SK-N-SH (cell line): Measurements from ENCODE around the gene FBP1. TPM values are rescaled to one million over a fixed set of nuclear protein-coding genes. Genes with fewer than 3 reads are reported as not detected.

Experiments used
- CTCF ChIA-PET: fragments of 300-600, 350-600 bp; formaldehyde crosslinking; extraction: SDS; loops from one replicate; lab custom pipeline; 2021; lab: Yijun Ruan, JAX
- POLR2A ChIA-PET: fragments of 350-600 bp; sonication (Branson Sonifier 250); formaldehyde crosslinking; extraction: SDS; loops from one replicate; lab custom pipeline; 2020; ENCODE audit warnings: antibody characterized with exemption, inconsistent platforms; lab: Yijun Ruan, JAX
- DNase-seq: peaks from one replicate; pipeline ENCODE4 v3.0.0; 2012
- H2AFZ ChIP-seq: fragments of 200-600 bp; sonication (generic); 2 replicates; pipeline ENCODE4 v1.8.1; 2016; ENCODE audit warnings: antibody characterized with exemption, mild to moderate bottlenecking, low read depth
- H3F3A ChIP-seq: fragments of 200-600 bp; sonication (generic); replicated peaks from 2 replicates; pipeline ENCODE3; 2016; ENCODE audit warnings: antibody characterized with exemption, mild to moderate bottlenecking; ENCODE audit not compliant: insufficient read depth
- H3K27ac ChIP-seq, 2 experiments: fragments of 200-500 bp in 1 of 2; fragments of 200-600 bp in 1 of 2; sonication (Bioruptor generic) in 1 of 2; sonication (generic), shearing (Covaris generic) in 1 of 2; 2 replicates each; pipeline versions ENCODE4 v1.5.1 to v1.6.1; 2014 to 2016; ENCODE audit warnings: low read depth in 2 of 2, inconsistent platforms in 1 of 2, low read length in 1 of 2, mild to moderate bottlenecking in 1 of 2, mixed read lengths in 1 of 2
- H3K27me3 ChIP-seq: fragments of 200-600 bp; sonication (generic), shearing (Covaris generic); 2 replicates; pipeline ENCODE4 v1.6.1; 2016; ENCODE audit warnings: mixed run types; ENCODE audit not compliant: insufficient read depth
- H3K36me3 ChIP-seq, 2 experiments: fragments of 200-500 bp in 1 of 2; fragments of 200-600 bp in 1 of 2; sonication (Bioruptor generic) in 1 of 2; sonication (generic) in 1 of 2; replicated peaks in 1 of 2; 2 replicates each; pipeline versions ENCODE3 to v1.5.1; 2014 to 2016; ENCODE audit warnings: low read length in 1 of 2, mild to moderate bottlenecking in 1 of 2; ENCODE audit not compliant: insufficient read depth in 2 of 2, control insufficient read depth in 1 of 2
- H3K4me1 ChIP-seq, 2 experiments: fragments of 200-500 bp in 1 of 2; fragments of 200-600 bp in 1 of 2; sonication (Bioruptor generic) in 1 of 2; sonication (generic), shearing (Covaris generic) in 1 of 2; 2 replicates each; pipeline versions ENCODE4 v1.5.1 to v1.6.1; 2014 to 2016; ENCODE audit warnings: low read depth in 1 of 2, low read length in 1 of 2, mixed run types in 1 of 2; ENCODE audit not compliant: insufficient read depth in 2 of 2, control insufficient read depth in 1 of 2
- H3K4me2 ChIP-seq: fragments of 200-600 bp; sonication (generic), shearing (Covaris generic); 2 replicates; pipeline ENCODE4 v1.6.1; 2017; ENCODE audit warnings: mixed run types
- H3K4me3 ChIP-seq, 2 experiments: fragments of 200-500 bp in 1 of 2; fragments of 200-600 bp in 1 of 2; sonication (Bioruptor generic) in 1 of 2; sonication (generic), shearing (Covaris generic) in 1 of 2; 2 replicates each; pipeline versions ENCODE4 v1.5.1 to v1.8.1; 2014 to 2016; ENCODE audit warnings: low read depth in 2 of 2, inconsistent platforms in 1 of 2, low read length in 1 of 2, mild to moderate bottlenecking in 1 of 2, mixed read lengths in 1 of 2, moderate library complexity in 1 of 2
- H3K79me2 ChIP-seq: fragments of 200-600 bp; sonication (generic); 2 replicates; pipeline ENCODE4 v1.8.1; 2017; ENCODE audit warnings: mild to moderate bottlenecking; ENCODE audit not compliant: insufficient read depth
- H3K9ac ChIP-seq: fragments of 200-600 bp; sonication (generic); 2 replicates; pipeline ENCODE4 v1.6.1; 2017; ENCODE audit warnings: mixed run types
- H3K9me2 ChIP-seq: fragments of 200-600 bp; sonication (generic); 2 replicates; pipeline ENCODE4 v1.6.1; 2017; ENCODE audit warnings: mixed run types
- H3K9me3 ChIP-seq: fragments of 200-600 bp; sonication (generic); 2 replicates; pipeline ENCODE4 v1.6.1; 2017; ENCODE audit warnings: mixed run types, mild to moderate bottlenecking, moderate library complexity
- H4K20me1 ChIP-seq: fragments of 200-600 bp; sonication (generic); 2 replicates; pipeline ENCODE4 v1.6.1; 2017; ENCODE audit warnings: mild to moderate bottlenecking, mixed run types; ENCODE audit not compliant: insufficient read depth
- CHD2 ChIP-seq: fragments of 150-350 bp; IDR thresholded peaks from 2 replicates; pipeline ENCODE4 v1.6.1; 2018; ENCODE audit warnings: low read length; ENCODE audit not compliant: partially characterized antibody
- CTCF ChIP-seq: fragments of 200-600 bp; sonication (generic); IDR thresholded peaks from 2 replicates; pipeline ENCODE4 v1.6.1; 2017; ENCODE audit warnings: antibody characterized with exemption, mild to moderate bottlenecking, moderate library complexity
- ELF1 ChIP-seq: IDR thresholded peaks from 2 replicates; pipeline ENCODE4 v1.4.0; 2012
- EP300 ChIP-seq, 2 experiments: IDR thresholded peaks; 2 replicates each; pipeline versions ENCODE4 v1.4.0 to v1.6.1; 2012; ENCODE audit warnings: borderline replicate concordance in 1 of 2, low read depth in 1 of 2, low read length in 1 of 2
- FOSL2 ChIP-seq: IDR thresholded peaks from 2 replicates; pipeline ENCODE4 v1.4.0; 2012; ENCODE audit warnings: low read depth, mild to moderate bottlenecking, moderate library complexity, borderline replicate concordance
- FOXJ3 ChIP-seq: sonication (generic); formaldehyde crosslinking; IDR thresholded peaks from 2 replicates; pipeline ENCODE4 v1.5.1; 2020; ENCODE audit warnings: mild to moderate bottlenecking, missing genetic modification reagents
- FOXM1 ChIP-seq: IDR thresholded peaks from 2 replicates; pipeline ENCODE4 v1.4.0; 2012; ENCODE audit warnings: low read depth, mild to moderate bottlenecking
- GABPA ChIP-seq: IDR thresholded peaks from 2 replicates; pipeline ENCODE4 v1.4.0; 2012; ENCODE audit warnings: low read depth, mild to moderate bottlenecking
- GATA2 ChIP-seq: sonication (generic); formaldehyde crosslinking; IDR thresholded peaks from 2 replicates; pipeline ENCODE4 v1.5.0; 2020; ENCODE audit warnings: mild to moderate bottlenecking, missing genetic modification reagents
- IRF3 ChIP-seq: fragments of 150-350 bp; IDR thresholded peaks from 2 replicates; pipeline ENCODE4 v1.6.1; 2016; ENCODE audit warnings: mild to moderate bottlenecking, low read depth, low read length
- JUND ChIP-seq: IDR thresholded peaks from 2 replicates; pipeline ENCODE4 v1.4.0; 2012
- MAX ChIP-seq: IDR thresholded peaks from 2 replicates; pipeline ENCODE4 v1.4.0; 2012; ENCODE audit warnings: low read depth
- MEF2A ChIP-seq: IDR thresholded peaks from 2 replicates; pipeline ENCODE4 v1.4.0; 2012; ENCODE audit warnings: low read depth, borderline replicate concordance
- MXI1 ChIP-seq: IDR thresholded peaks from 2 replicates; pipeline ENCODE4 v1.6.1; 2012; ENCODE audit warnings: mild to moderate bottlenecking, low read depth, low read length, improper control_type of control experiment
- NFIC ChIP-seq: IDR thresholded peaks from 2 replicates; pipeline ENCODE4 v1.4.0; 2012; ENCODE audit warnings: borderline replicate concordance
- NRF1 ChIP-seq: IDR thresholded peaks from 2 replicates; pipeline ENCODE4 v1.6.1; 2012; ENCODE audit warnings: low read depth, mild to moderate bottlenecking, low read length
- POLR2AphosphoS5 ChIP-seq: IDR thresholded peaks from 2 replicates; pipeline ENCODE4 v1.6.1; 2012; ENCODE audit warnings: low read depth, low read length
- RCOR1 ChIP-seq: fragments of 150-350 bp; IDR thresholded peaks from 2 replicates; pipeline ENCODE4 v1.6.1; 2017; ENCODE audit warnings: antibody characterized with exemption, low read length
- SIN3A ChIP-seq: IDR thresholded peaks from 2 replicates; pipeline ENCODE4 v1.6.1; 2012; ENCODE audit warnings: low read depth, mild to moderate bottlenecking, low read length, moderate library complexity, borderline replicate concordance
- SMC3 ChIP-seq: IDR thresholded peaks from 2 replicates; pipeline ENCODE4 v1.6.1; 2012; ENCODE audit warnings: low read depth, low read length, improper control_type of control experiment
- TEAD4 ChIP-seq: IDR thresholded peaks from 2 replicates; pipeline ENCODE4 v1.4.0; 2012; ENCODE audit warnings: mild to moderate bottlenecking, borderline replicate concordance; ENCODE audit not compliant: insufficient read depth
- YY1 ChIP-seq: IDR thresholded peaks from 2 replicates; pipeline ENCODE4 v1.4.0; 2012; ENCODE audit warnings: low read depth, mild to moderate bottlenecking
- ZBTB33 ChIP-seq: IDR thresholded peaks from 2 replicates; pipeline ENCODE4 v1.4.0; 2012; ENCODE audit warnings: low read depth, borderline replicate concordance
- WGBS: methylation state at CpG from one replicate; pipeline ENCODE4 v1.1.6; 2017; ENCODE audit warnings: low lambda C conversion rate; 5-methylcytosine and 5-hydroxymethylcytosine counted together
- polyA plus RNA-seq, 3 experiments: library from polyadenylated mRNA; depleted of rRNA; stranded (reverse); fragments of >200 nt; gene quantifications; 2 replicates each; pipeline ENCODE4 v1.2.3, GENCODE V29; 2012

FBP1 gene
- polyA plus RNA-seq, 1 of the 3 experiments (the other 2 are of a cell fraction): not detected

GRCh38 chr9:94644543-94644942 is 5.2 kb upstream of the FBP1 start:
- H3K4me1 ChIP-seq: peaks cover 0 to 4% of the 10 kb centered on the region in 2 experiments; a peak in 1 of 4 replicates
- H3F3A ChIP-seq: no peaks in the 10 kb centered on the region
- 87% methylated on average over 5 of the region's 5 CpGs for WGBS
- H3K4me2 ChIP-seq: no peak overlapping the region
- no peaks in the 10 kb centered on the region for H3K36me3 ChIP-seq
- no peaks in the 10 kb centered on the region for H3K27me3 ChIP-seq
- H4K20me1 ChIP-seq: no peaks in the 10 kb centered on the region
- no peaks in the 10 kb centered on the region for H3K9me2 ChIP-seq
- H3K9me3 ChIP-seq: no peaks in the 10 kb centered on the region
- H3K4me3 ChIP-seq: no peak overlapping the region
- no peak overlapping the region for H3K9ac ChIP-seq
- H2AFZ ChIP-seq: no peak overlapping the region
- no peaks in the 10 kb centered on the region for H3K79me2 ChIP-seq
- DNase-seq: no peak
- ChIA-PET CTCF (no interaction called here), POLR2A (no interaction called here)
- no peak for TF ChIP-seq RCOR1
- TF ChIP-seq MXI1: no peak
- no peak for TF ChIP-seq MAX
- no peak for TF ChIP-seq POLR2AphosphoS5
- no peak for TF ChIP-seq NFIC
- TF ChIP-seq TEAD4: no peak
- TF ChIP-seq GABPA: no peak
- TF ChIP-seq ELF1: no peak
- no peak for TF ChIP-seq CHD2
- TF ChIP-seq YY1: no peak
- no peak for TF ChIP-seq SMC3
- no peak for TF ChIP-seq FOSL2
- TF ChIP-seq FOXJ3 (CRISPR knock-in tag): no peak
- TF ChIP-seq CTCF: no peak
- TF ChIP-seq JUND: no peak
- TF ChIP-seq SIN3A: no peak
- TF ChIP-seq NRF1: no peak
- TF ChIP-seq IRF3: no peak
- no peak for TF ChIP-seq FOXM1
- H3K27ac ChIP-seq: no peak overlapping the region

GRCh38 chr9:94643741-94644140 is 4.4 kb upstream of the FBP1 start:
- no peaks in the 10 kb centered on the region for H3K79me2 ChIP-seq
- CTCF ChIA-PET: interaction anchor here (1.7 kb wide), 1 partner anchor 25 kb away, joined by 4 read pairs; no protein-coding TSS in a partner anchor
- 69% methylated on average over 4 of the region's 4 CpGs for WGBS
- POLR2A ChIA-PET: no interaction called here
- H3K9me3 ChIP-seq: no peaks in the 10 kb centered on the region
- no peaks in the 10 kb centered on the region for H3K36me3 ChIP-seq
- H3K9ac ChIP-seq: no peak overlapping the region
- no peak overlapping the region for H2AFZ ChIP-seq
- H3K4me1 ChIP-seq: no peaks in the 10 kb centered on the region; a peak in 1 of 4 replicates
- H3K4me2 ChIP-seq: no peak overlapping the region
- H4K20me1 ChIP-seq: no peaks in the 10 kb centered on the region
- H3K9me2 ChIP-seq: no peaks in the 10 kb centered on the region
- no peak overlapping the region for H3K27ac ChIP-seq
- no peak for DNase-seq
- H3F3A ChIP-seq: no peaks in the 10 kb centered on the region
- no peaks in the 10 kb centered on the region for H3K27me3 ChIP-seq
- no peak overlapping the region for H3K4me3 ChIP-seq
- TF ChIP-seq TEAD4 (no peak), GATA2 (CRISPR knock-in tag) (no peak), SMC3 (no peak), FOSL2 (no peak), ZBTB33 (no peak), MXI1 (no peak), CTCF (no peak), EP300 (IDR thresholded peaks at IDR 0.05; ENCODE audit: borderline replicate concordance in 1 of 2, low read depth in 1 of 2, low read length in 1 of 2) (no peak), NRF1 (no peak), NFIC (no peak), RCOR1 (no peak), MEF2A (no peak), JUND (no peak)
